ENCODE data around the gene SQOR.
A peak's percentile ranks its signal among the peaks of the same experiment; 100 is the strongest.
"Not testable (repeated sequence)": the region's sequence is repeated elsewhere in the genome, so short reads cannot be mapped to it uniquely, and the experiment has no call there.

Gene SQOR

GRCh38 chr15:45635191-45635638 is 386 bp downstream of the SQOR start:
- DNase-seq = peak; percentile 35

- DNase-seq = no peak
These were observed 999 bp downstream of the SQOR start for GRCh38 chr15:45635763-45636292.

- DNase-seq = no peak
These were observed 2.3 kb downstream of the SQOR start for GRCh38 chr15:45637141-45637540.

- peak; percentile 92 for DNase-seq
These were observed 2.8 kb downstream of the SQOR start for GRCh38 chr15:45637552-45638033.

- DNase-seq = peak; percentile 94
These were observed 5.8 kb downstream of the SQOR start for GRCh38 chr15:45640616-45641015.

- DNase-seq = peak; percentile 99
These were observed 6.5 kb downstream of the SQOR start for GRCh38 chr15:45641374-45641781.

- peak; percentile 90 for DNase-seq
These were observed 7.4 kb downstream of the SQOR start for GRCh38 chr15:45641999-45642932.

- no peak for DNase-seq
These were observed 9.6 kb downstream of the SQOR start for GRCh38 chr15:45644437-45644836.

GRCh38 chr15:45645026-45645980 is 10.5 kb downstream of the SQOR start:
- DNase-seq = peak; percentile 83

- peak; percentile 71 for DNase-seq
These were observed 11.4 kb downstream of the SQOR start for GRCh38 chr15:45646220-45646619.

- no peak for DNase-seq
These were observed 13.0 kb downstream of the SQOR start for GRCh38 chr15:45647828-45648227.

GRCh38 chr15:45648521-45649200 is 13.8 kb downstream of the SQOR start:
- DNase-seq = peak; percentile 86

GRCh38 chr15:45650007-45650406 is 15.2 kb downstream of the SQOR start:
- not testable (repeated sequence) for DNase-seq

GRCh38 chr15:45650889-45651525 is 16.2 kb downstream of the SQOR start:
- DNase-seq = no peak

- DNase-seq = no peak
These were observed 19.0 kb downstream of the SQOR start for GRCh38 chr15:45653702-45654424.

GRCh38 chr15:45654749-45655148 is 19.9 kb downstream of the SQOR start:
- no peak for DNase-seq

- DNase-seq = no peak
These were observed 22.4 kb downstream of the SQOR start for GRCh38 chr15:45657254-45657653.

GRCh38 chr15:45657764-45658545 is 23.1 kb downstream of the SQOR start:
- no peak for DNase-seq

- DNase-seq = peak; percentile 60
These were observed 25.6 kb downstream of the SQOR start for GRCh38 chr15:45660231-45660979.
